HCT116 (cell line): ENCODE measurements around the gene NAA16.
"Not testable (repeated sequence)": the region's sequence is repeated elsewhere in the genome, so short reads cannot be mapped to it uniquely, and the experiment has no call there.

Experiments used
- CEBPB ChIP-seq: IDR thresholded peaks from 2 replicates; pipeline ENCODE4 v1.6.1; 2012; ENCODE audit warnings: low read depth
- CTCF ChIP-seq, 3 experiments: fragments of 200-600 bp in 1 of 3; sonication (generic) in 1 of 3; IDR thresholded peaks in 2 of 3; conservative IDR thresholded peaks in 1 of 3; 2 replicates each; pipeline ENCODE4 v1.5.1; 2012 to 2017; ENCODE audit warnings: low read depth in 2 of 3, low read length in 2 of 3, antibody characterized with exemption in 1 of 3, borderline replicate concordance in 1 of 3, control low read depth in 1 of 3, mild to moderate bottlenecking in 1 of 3, mixed read lengths in 1 of 3, mixed run types in 1 of 3, moderate library complexity in 1 of 3; ENCODE audit not compliant: insufficient read depth in 1 of 3
- MAX ChIP-seq: IDR thresholded peaks from 2 replicates; pipeline ENCODE4 v1.6.1; 2012
- POLR2A ChIP-seq: IDR thresholded peaks from 2 replicates; pipeline ENCODE4 v1.7.0; 2011; ENCODE audit warnings: borderline replicate concordance; ENCODE audit not compliant: insufficient read depth, insufficient read length; ENCODE audit errors: extremely low read depth
- POLR2AphosphoS5 ChIP-seq: IDR thresholded peaks from 2 replicates; pipeline ENCODE4 v1.6.1; 2011; ENCODE audit warnings: mild to moderate bottlenecking, low read depth, low read length, moderate library complexity
- REST ChIP-seq: IDR thresholded peaks from 2 replicates; pipeline ENCODE4 v1.6.1; 2012; ENCODE audit warnings: low read depth
- SP1 ChIP-seq: IDR thresholded peaks from 2 replicates; pipeline ENCODE4 v1.6.1; 2012; ENCODE audit warnings: low read depth
- TCF7L2 ChIP-seq: IDR thresholded peaks from 2 replicates; pipeline ENCODE4 v1.7.0; 2011; ENCODE audit warnings: borderline replicate concordance, inconsistent platforms; ENCODE audit not compliant: insufficient read depth, insufficient read length; ENCODE audit errors: extremely low read depth
- YY1 ChIP-seq: IDR thresholded peaks from 2 replicates; pipeline ENCODE4 v1.6.1; 2011; ENCODE audit warnings: low read length, low read depth, moderate library complexity, mild to moderate bottlenecking; ENCODE audit not compliant: insufficient replicate concordance; ENCODE audit errors: extremely low read depth
- ZFX ChIP-seq: fragments of 450-650 bp; IDR thresholded peaks from 2 replicates; pipeline ENCODE4 v1.6.1; 2017

- not testable (repeated sequence) for TF ChIP-seq CTCF (IDR thresholded peaks at IDR 0.05 in 2 of 3, conservative IDR thresholded peaks at IDR 0.05 in 1 of 3; ENCODE audit: borderline replicate concordance in 1 of 3, insufficient read depth in 1 of 3, low read depth in 2 of 3, low read length in 2 of 3); ZFX; YY1; TCF7L2; SP1; MAX; CEBPB; POLR2A; REST; POLR2AphosphoS5
Observed at GRCh38 chr13:41421330-41421729, 110.3 kb downstream of the NAA16 start.
